ENCODE results near the gene RHBDD1.

The RHBDD1 gene

GRCh38 chr2:227022608-227023007, 186.8 kb downstream of the RHBDD1 start:
- H3K27ac ChIP-seq (ENCODE audit: low read depth, low read length, poor library complexity, severe bottlenecking): no peak overlapping the region
- no peaks in the 10 kb centered on the region for H3K27me3 ChIP-seq (ENCODE audit: insufficient read depth, low read length)
- no peak overlapping the region for H3K4me3 ChIP-seq (ENCODE audit: low read depth, low read length, poor library complexity, severe bottlenecking)
- no peaks in the 10 kb centered on the region for H3K4me1 ChIP-seq (ENCODE audit: insufficient read depth, low read length, severe bottlenecking)
- no peaks in the 10 kb centered on the region for H3F3A ChIP-seq (ENCODE audit: insufficient read depth, low read length)
- no peaks in the 10 kb centered on the region for H4K20me1 ChIP-seq (ENCODE audit: insufficient read depth, low read length)
- H3K9ac ChIP-seq (ENCODE audit: low read length): no peak overlapping the region
- TF ChIP-seq EZH2 (IDR thresholded peaks at IDR 0.05; ENCODE audit: borderline replicate concordance, low read length) (no peak), CTCF (IDR thresholded peaks at IDR 0.05; ENCODE audit: low read length) (no peak)
- H3K9me2 ChIP-seq (ENCODE audit: low read depth, low read length): no peaks in the 10 kb centered on the region
- no peak overlapping the region for H2AFZ ChIP-seq (ENCODE audit: low read length)
- H3K79me2 ChIP-seq (ENCODE audit: insufficient read depth, low read length): no peaks in the 10 kb centered on the region
- H3K9me3 ChIP-seq (ENCODE audit: low read length): no peaks in the 10 kb centered on the region
- H3K4me2 ChIP-seq (ENCODE audit: low read length): no peak overlapping the region
- H3K36me3 ChIP-seq (ENCODE audit: insufficient read depth, low read length): peaks cover 18% of the 10 kb centered on the region; the same call in 1 of the 2 replicates

GRCh38 chr2:227025510-227025909, 189.7 kb downstream of the RHBDD1 start:
- H3K27ac ChIP-seq (ENCODE audit: low read depth, low read length, poor library complexity, severe bottlenecking): no peak overlapping the region
- H3K9me2 ChIP-seq (ENCODE audit: low read depth, low read length): no peaks in the 10 kb centered on the region
- no peaks in the 10 kb centered on the region for H3K4me1 ChIP-seq (ENCODE audit: insufficient read depth, low read length, severe bottlenecking)
- H2AFZ ChIP-seq (ENCODE audit: low read length): no peak overlapping the region
- no peak overlapping the region for H3K4me2 ChIP-seq (ENCODE audit: low read length)
- no peaks in the 10 kb centered on the region for H3F3A ChIP-seq (ENCODE audit: insufficient read depth, low read length)
- peaks cover 18% of the 10 kb centered on the region; the same call in 1 of the 2 replicates for H3K36me3 ChIP-seq (ENCODE audit: insufficient read depth, low read length)
- H3K9ac ChIP-seq (ENCODE audit: low read length): no peak overlapping the region
- H4K20me1 ChIP-seq (ENCODE audit: insufficient read depth, low read length): no peaks in the 10 kb centered on the region
- TF ChIP-seq EZH2 (IDR thresholded peaks at IDR 0.05; ENCODE audit: borderline replicate concordance, low read length) (no peak), CTCF (IDR thresholded peaks at IDR 0.05; ENCODE audit: low read length) (no peak)
- no peak overlapping the region for H3K4me3 ChIP-seq (ENCODE audit: low read depth, low read length, poor library complexity, severe bottlenecking)
- no peaks in the 10 kb centered on the region for H3K79me2 ChIP-seq (ENCODE audit: insufficient read depth, low read length)
- H3K9me3 ChIP-seq (ENCODE audit: low read length): no peaks in the 10 kb centered on the region
- no peaks in the 10 kb centered on the region for H3K27me3 ChIP-seq (ENCODE audit: insufficient read depth, low read length)

- Histone ChIP-seq H3K36me3 (ENCODE audit: insufficient read depth, low read length) (peaks cover 15% of the 10 kb centered on the region; the same call in 1 of the 2 replicates), H3K79me2 (ENCODE audit: insufficient read depth, low read length) (no peaks in the 10 kb centered on the region), H3K9me2 (ENCODE audit: low read depth, low read length) (no peaks in the 10 kb centered on the region), H3F3A (ENCODE audit: insufficient read depth, low read length) (no peaks in the 10 kb centered on the region), H3K4me2 (ENCODE audit: low read length) (no peak overlapping the region), H4K20me1 (ENCODE audit: insufficient read depth, low read length) (no peaks in the 10 kb centered on the region), H3K9ac (ENCODE audit: low read length) (no peak overlapping the region), H3K9me3 (ENCODE audit: low read length) (no peaks in the 10 kb centered on the region), H3K27me3 (ENCODE audit: insufficient read depth, low read length) (no peaks in the 10 kb centered on the region), H3K4me3 (ENCODE audit: low read depth, low read length, poor library complexity, severe bottlenecking) (no peak overlapping the region), H3K4me1 (ENCODE audit: insufficient read depth, low read length, severe bottlenecking) (no peaks in the 10 kb centered on the region), H2AFZ (ENCODE audit: low read length) (no peak overlapping the region), H3K27ac (ENCODE audit: low read depth, low read length, poor library complexity, severe bottlenecking) (no peak overlapping the region)
- no peak for TF ChIP-seq CTCF (IDR thresholded peaks at IDR 0.05; ENCODE audit: low read length)
- no peak for TF ChIP-seq EZH2 (IDR thresholded peaks at IDR 0.05; ENCODE audit: borderline replicate concordance, low read length)
These were observed 193.7 kb downstream of the RHBDD1 start for GRCh38 chr2:227029426-227030105.
